HG03460 (cell line): ENCODE measurements around the gene RIMS1.
A peak's percentile ranks its signal among the peaks of the same experiment; 100 is the strongest.

Source experiments
- ATAC-seq: cut with Tn5 transposase; IDR thresholded peaks from one replicate; pipeline ENCODE4 v1.9.1; 2021; ENCODE audit not compliant: unreplicated experiment

The RIMS1 gene

DNA sequence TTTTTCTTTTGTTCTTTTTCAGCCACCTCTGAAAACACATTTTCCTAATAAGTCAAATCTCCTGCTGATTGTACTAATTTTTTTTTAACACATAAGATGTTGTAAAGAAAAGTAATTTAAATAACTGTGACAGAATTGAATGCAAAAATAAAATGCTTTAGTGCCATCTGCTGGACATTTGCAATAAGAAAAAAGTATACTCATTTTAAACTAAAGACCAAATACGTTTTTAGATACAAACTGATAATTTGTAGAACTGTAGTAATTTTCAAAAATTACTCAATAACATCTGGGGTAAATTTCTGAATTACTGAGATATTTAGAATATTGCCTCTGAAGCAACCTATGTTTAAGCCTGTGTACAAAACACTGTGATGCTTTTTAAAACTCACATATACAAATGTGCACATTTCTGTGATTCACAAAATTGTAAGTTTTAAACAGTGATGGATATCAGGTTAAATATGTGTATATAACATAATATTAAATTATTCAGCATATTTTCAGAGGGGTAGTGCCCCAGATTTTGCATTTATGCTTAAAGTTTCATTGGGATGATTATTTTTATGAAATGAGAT is 198.7 kb downstream of the RIMS1 start:
- ATAC-seq: no peak

- no peak for ATAC-seq
These were observed 208.2 kb downstream of the RIMS1 start for GRCh38 chr6:72094506-72094905.

GRCh38 chr6:72102561-72102960 is 216.2 kb downstream of the RIMS1 start:
- ATAC-seq: no peak

GRCh38 chr6:72111611-72112010 is 225.3 kb downstream of the RIMS1 start:
- no peak for ATAC-seq

GRCh38 chr6:72130327-72130726 is 244.0 kb downstream of the RIMS1 start:
- ATAC-seq: no peak

DNA sequence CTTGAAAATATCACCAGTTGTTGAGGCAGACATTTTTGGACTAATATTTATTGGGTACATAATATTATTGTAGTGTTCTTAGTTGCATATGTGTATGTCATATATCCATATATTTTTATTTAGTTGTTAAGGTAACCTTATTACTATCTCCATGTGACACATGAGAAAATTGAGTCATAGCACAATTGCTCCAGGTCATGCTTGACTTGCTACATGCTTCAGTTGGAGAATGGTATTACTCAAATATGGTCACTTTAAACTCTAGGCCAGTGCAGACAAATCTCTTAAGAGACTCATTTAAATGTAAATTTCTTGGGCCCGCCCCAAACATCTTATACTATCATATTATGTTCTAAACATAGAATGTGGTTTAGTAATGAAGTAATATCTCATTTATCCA is 246.1 kb downstream of the RIMS1 start:
- no peak for ATAC-seq

DNA sequence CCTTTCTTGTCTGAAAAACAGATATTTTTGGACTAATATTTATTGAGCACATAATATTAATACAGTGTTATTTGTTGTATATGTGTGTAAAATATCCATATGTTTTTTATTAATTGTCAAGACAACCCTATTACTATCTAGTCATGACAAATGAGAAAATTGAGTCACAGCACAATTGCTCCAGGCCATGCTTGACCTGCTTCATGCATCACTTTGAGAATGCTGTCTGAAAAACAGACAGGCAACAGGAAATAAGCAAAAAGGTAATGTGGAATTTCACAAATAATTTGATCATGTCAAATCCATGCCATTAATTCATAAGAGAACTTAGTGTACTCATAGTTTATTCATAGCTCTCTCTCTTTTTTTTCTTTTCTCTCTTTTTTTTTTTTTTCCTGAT is 246.5 kb downstream of the RIMS1 start:
- ATAC-seq: no peak

DNA sequence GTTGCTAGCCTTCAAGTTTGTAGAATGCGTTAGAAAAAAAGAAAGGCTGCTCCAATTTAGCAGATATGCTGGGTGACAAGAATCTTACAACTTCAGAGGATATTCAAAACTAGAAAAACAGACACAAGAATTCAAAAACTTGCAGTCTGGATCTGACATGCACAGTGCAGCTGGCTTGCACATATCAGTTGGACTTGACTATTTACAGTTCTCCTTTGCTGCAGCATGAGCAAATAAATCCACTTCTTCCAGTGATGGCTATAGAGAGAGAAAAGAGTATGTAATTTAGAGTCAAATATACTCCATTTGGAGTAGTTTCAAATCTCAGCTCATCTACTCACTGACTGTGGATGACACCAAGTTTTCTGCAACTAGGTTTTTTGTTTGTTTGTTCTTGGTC is 247.0 kb downstream of the RIMS1 start:
- no peak for ATAC-seq

DNA sequence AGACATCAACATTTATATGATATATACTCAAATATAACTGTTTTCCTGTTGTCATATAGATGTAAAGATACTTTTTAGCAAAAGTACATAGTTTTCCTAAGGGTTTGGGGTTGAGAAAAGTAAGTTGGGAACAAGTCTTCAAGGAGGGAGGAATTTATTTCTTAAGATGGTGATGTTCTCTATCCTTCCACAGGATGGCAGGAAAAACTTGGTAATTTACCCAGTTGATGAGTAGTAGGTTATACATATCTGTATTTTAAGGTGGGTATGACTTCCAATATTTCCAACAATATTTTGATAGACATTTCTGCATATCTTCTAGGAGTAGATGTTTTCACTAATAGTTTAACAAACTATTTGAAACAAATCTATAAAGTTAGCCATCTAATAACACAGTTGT is 254.4 kb downstream of the RIMS1 start:
- ATAC-seq: no peak

DNA sequence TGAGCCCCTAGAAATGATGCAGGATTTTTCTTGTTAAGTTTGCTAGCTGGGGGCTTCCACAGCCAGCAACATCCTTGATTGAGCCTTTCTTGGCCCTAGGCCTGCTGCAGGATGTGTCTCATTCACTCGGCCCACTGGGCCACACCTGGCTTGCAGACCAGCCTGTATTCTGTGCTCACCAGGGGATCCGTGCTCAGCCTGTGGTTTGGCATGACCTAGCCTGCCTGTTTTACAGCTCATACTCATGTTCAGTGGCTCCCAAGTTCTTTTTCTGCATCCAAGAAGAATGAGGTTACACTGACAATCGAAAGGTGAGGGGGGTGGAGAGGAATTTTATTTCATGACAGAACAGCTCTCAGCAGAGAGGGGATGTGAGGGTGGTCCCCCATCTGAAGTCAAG is 263.4 kb downstream of the RIMS1 start:
- ATAC-seq: no peak

DNA sequence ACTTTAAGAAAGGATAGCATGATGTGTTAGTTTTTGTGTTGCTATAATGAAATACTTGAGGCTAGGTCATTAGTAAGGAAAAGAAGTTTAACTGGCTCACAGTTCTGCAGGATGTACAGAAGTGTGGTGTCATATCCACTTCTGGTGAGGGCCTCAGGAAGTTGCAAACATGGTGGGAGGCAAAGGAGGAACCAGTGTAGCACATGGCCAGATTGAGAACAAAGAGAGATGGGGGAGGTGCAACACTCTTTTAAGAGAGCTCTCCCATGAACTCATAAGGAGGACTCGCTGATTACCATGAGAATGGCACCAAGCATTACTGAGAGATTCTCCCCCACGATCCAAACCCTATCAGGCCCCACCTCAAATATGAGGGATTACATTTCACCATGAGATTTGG is 265.4 kb downstream of the RIMS1 start:
- no peak for ATAC-seq

GRCh38 chr6:72175916-72176315 is 289.6 kb downstream of the RIMS1 start:
- ATAC-seq: no peak

DNA sequence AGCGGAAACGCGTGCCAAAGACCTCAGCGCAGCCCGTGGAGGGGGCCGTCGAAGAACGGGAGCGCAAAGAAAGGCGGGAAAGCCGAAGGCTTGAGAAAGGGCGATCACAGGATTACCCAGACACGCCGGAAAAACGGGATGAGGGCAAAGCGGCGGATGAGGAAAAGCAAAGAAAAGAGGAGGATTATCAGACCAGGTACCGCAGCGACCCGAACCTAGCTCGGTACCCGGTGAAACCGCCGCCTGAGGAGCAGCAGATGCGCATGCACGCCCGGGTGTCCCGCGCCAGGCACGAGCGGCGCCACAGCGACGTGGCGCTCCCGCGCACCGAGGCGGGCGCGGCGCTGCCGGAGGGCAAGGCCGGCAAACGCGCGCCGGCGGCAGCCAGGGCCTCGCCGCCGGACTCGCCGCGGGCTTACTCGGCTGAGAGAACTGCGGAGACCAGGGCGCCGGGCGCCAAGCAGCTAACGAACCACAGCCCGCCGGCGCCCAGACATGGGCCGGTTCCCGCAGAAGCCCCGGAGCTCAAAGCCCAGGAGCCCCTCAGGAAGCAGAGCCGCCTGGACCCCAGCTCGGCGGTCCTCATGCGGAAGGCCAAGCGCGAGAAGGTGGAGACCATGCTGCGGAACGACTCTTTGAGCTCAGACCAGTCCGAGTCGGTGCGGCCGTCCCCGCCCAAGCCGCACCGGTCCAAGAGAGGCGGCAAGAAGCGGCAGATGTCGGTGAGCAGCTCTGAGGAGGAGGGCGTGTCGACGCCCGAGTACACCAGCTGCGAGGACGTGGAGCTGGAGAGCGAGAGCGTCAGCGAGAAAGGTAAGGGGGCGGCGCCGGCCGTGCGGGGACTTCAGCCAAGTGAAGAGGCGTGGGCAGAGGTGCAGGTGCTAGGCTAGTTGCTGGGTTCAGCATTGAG is 296.2 kb downstream of the RIMS1 start:
- ATAC-seq: no peak

- no peak for ATAC-seq
These were observed 317.6 kb downstream of the RIMS1 start for GRCh38 chr6:72203983-72204382.

- ATAC-seq: no peak
These were observed 319.1 kb downstream of the RIMS1 start for GRCh38 chr6:72205500-72205899.

- ATAC-seq: no peak
These were observed 320.3 kb downstream of the RIMS1 start for GRCh38 chr6:72206606-72207005.

- no peak for ATAC-seq
These were observed 326.3 kb downstream of the RIMS1 start for GRCh38 chr6:72212686-72213085.

GRCh38 chr6:72213654-72214053 is 327.3 kb downstream of the RIMS1 start:
- no peak for ATAC-seq

DNA sequence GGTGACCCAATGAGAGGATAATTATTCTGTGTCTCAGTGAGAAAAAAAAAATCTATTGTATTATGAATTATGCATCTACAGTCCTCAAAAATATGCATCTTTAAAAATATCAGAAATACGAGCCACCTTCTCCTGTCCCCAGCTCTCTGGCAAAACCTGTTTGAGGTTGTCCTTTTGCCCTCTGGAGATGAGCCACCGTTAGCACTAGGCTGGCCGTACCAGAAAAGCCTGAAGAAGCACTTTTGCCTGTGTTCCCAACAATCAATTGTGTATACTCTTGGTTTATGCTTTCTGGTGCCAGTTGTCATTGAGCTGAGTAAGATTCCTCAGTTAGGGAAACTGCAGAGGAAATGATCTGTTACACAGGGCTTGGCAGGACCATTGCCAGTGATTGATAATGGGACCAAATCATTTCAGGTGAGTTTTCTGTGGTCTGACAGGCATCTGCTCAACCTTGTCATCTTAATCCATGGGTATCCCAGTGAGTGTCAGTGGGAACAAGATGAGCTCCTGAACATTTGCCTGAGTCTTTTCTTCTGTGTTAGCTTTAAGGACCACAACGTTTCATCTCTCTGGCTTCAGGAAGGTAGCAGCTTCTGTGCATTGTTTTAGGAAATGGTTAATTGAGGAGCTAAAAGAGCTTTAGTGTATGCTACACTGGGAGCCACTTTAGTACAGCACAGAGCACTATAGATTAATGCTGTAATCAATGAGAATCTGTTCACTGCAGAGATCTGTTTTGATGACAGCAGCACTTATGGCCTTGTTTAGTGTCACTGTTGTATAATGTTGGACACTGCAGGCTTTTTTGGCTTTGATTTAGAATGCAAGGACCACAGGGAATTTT is 330.1 kb downstream of the RIMS1 start:
- no peak for ATAC-seq

- ATAC-seq: no peak
These were observed 331.3 kb downstream of the RIMS1 start for GRCh38 chr6:72217626-72218025.

DNA sequence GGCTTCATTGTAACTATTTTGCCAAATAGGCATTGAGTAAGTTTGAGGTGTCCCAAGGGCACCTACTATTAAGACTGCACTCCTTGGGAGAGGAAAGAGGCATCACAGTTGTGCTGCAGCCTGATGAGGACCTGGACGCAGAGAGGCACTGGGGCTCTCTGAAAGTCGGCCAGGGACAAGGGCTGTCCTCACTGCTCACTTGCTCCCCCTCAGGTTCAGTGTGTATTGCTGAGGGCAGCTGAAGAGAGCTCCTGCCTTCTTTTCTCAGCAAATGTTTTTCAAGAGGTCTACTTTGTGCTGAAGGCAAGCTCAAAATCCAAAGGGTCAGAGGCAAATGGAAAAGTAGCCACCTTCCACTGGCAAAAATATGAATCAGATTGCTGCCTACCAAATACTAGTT is 331.8 kb downstream of the RIMS1 start:
- ATAC-seq: peak; percentile 73

DNA sequence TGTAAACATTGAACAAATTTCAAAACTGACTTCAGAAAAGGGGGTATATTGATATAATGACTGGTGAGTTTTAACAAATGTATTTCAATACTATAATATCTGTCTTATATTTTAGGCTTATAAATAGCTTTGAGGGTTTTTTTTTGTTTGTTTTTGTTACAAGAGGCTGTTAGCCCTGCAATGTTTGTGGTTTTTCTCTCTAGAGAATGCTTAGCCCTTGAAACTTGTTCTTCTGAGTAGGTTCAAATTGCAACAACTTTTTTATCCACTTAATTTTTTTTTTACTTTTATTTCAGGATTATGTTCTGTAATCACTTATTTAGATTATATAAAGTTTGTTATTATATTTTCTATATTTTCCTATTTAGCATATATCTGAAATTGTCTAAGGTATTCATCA is 333.2 kb downstream of the RIMS1 start:
- ATAC-seq: no peak
